ENCODE data around the gene TRIM25. TPM values are rescaled to one million over a fixed set of nuclear protein-coding genes. Genes with fewer than 3 reads are reported as not detected.

Gene TRIM25
- total and polyA plus RNA-seq, 2 donors (not counting 1 experiment from before 2014, with no cell fraction given) = 53.3 to 53.9 TPM

- Histone ChIP-seq H3K79me2 (ENCODE audit: control insufficient read depth, insufficient read depth, low read length) (no peaks in the 10 kb centered on the region), H2AFZ (ENCODE audit: low read length) (no peak overlapping the region), H3K27me3 (ENCODE audit: control insufficient read depth, insufficient read depth, low read length) (no peaks in the 10 kb centered on the region), H3K4me3 (replicated peaks in 1 of 4; ENCODE audit: control extremely low read depth in 1 of 4, insufficient read depth in 1 of 4, low read depth in 3 of 4, low read length in 4 of 4) (no peak overlapping the region), H3K27ac (ENCODE audit: insufficient read depth, low read length) (no peak overlapping the region), H3K9me3 (ENCODE audit: control insufficient read depth, insufficient read depth, low read depth, low read length) (no peaks in the 10 kb centered on the region), H3K36me3 (ENCODE audit: control insufficient read depth, insufficient read depth, low read length) (peaks cover 1% of the 10 kb centered on the region), H3K4me2 (ENCODE audit: extremely low read depth, insufficient read depth, low read length) (no peak overlapping the region), H3K9ac (ENCODE audit: insufficient read depth, low read length) (no peak overlapping the region), H4K20me1 (ENCODE audit: control insufficient read depth, extremely low read depth, insufficient read depth, low read length) (no peaks in the 10 kb centered on the region), H3K4me1 (ENCODE audit: control insufficient read depth, extremely low read depth, insufficient read depth, low read length) (no peaks in the 10 kb centered on the region)
- no peak for DNase-seq (ENCODE audit: low read depth in 2 of 2)
- TF ChIP-seq, protein P1, sequence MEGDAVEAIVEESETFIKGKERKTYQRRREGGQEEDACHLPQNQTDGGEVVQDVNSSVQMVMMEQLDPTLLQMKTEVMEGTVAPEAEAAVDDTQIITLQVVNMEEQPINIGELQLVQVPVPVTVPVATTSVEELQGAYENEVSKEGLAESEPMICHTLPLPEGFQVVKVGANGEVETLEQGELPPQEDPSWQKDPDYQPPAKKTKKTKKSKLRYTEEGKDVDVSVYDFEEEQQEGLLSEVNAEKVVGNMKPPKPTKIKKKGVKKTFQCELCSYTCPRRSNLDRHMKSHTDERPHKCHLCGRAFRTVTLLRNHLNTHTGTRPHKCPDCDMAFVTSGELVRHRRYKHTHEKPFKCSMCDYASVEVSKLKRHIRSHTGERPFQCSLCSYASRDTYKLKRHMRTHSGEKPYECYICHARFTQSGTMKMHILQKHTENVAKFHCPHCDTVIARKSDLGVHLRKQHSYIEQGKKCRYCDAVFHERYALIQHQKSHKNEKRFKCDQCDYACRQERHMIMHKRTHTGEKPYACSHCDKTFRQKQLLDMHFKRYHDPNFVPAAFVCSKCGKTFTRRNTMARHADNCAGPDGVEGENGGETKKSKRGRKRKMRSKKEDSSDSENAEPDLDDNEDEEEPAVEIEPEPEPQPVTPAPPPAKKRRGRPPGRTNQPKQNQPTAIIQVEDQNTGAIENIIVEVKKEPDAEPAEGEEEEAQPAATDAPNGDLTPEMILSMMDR (conservative IDR thresholded peaks at IDR 0.05 in 1 of 2, IDR thresholded peaks at IDR 0.05 in 1 of 2; ENCODE audit: low read depth in 1 of 2, low read length in 2 of 2) = no peak
- TF ChIP-seq EZH2 (IDR thresholded peaks at IDR 0.05; ENCODE audit: low read length, missing control alignments) = no peak
Observed at GRCh38 chr17:56933868-56934267, 20.0 kb upstream of the TRIM25 start.

- Histone ChIP-seq H4K20me1 (ENCODE audit: control insufficient read depth, extremely low read depth, insufficient read depth, low read length) (no peaks in the 10 kb centered on the region), H3K79me2 (ENCODE audit: control insufficient read depth, insufficient read depth, low read length) (no peaks in the 10 kb centered on the region), H3K27ac (ENCODE audit: insufficient read depth, low read length) (no peak overlapping the region), H3K9ac (ENCODE audit: insufficient read depth, low read length) (no peak overlapping the region), H3K4me1 (ENCODE audit: control insufficient read depth, extremely low read depth, insufficient read depth, low read length) (no peaks in the 10 kb centered on the region), H3K27me3 (ENCODE audit: control insufficient read depth, insufficient read depth, low read length) (no peaks in the 10 kb centered on the region), H3K4me3 (replicated peaks in 1 of 4; ENCODE audit: control extremely low read depth in 1 of 4, insufficient read depth in 1 of 4, low read depth in 3 of 4, low read length in 4 of 4) (no peak overlapping the region), H3K36me3 (ENCODE audit: control insufficient read depth, insufficient read depth, low read length) (peaks cover 1% of the 10 kb centered on the region), H3K4me2 (ENCODE audit: extremely low read depth, insufficient read depth, low read length) (no peak overlapping the region), H2AFZ (ENCODE audit: low read length) (no peak overlapping the region), H3K9me3 (ENCODE audit: control insufficient read depth, insufficient read depth, low read depth, low read length) (no peaks in the 10 kb centered on the region)
- DNase-seq (ENCODE audit: low read depth in 2 of 2) = no peak
- no peak for TF ChIP-seq EZH2 (IDR thresholded peaks at IDR 0.05; ENCODE audit: low read length, missing control alignments)
- TF ChIP-seq, protein P1 (conservative IDR thresholded peaks at IDR 0.05 in 1 of 2, IDR thresholded peaks at IDR 0.05 in 1 of 2; ENCODE audit: low read depth in 1 of 2, low read length in 2 of 2) = no peak
Observed at GRCh38 chr17:56933151-56933745, 19.4 kb upstream of the TRIM25 start.

DNA sequence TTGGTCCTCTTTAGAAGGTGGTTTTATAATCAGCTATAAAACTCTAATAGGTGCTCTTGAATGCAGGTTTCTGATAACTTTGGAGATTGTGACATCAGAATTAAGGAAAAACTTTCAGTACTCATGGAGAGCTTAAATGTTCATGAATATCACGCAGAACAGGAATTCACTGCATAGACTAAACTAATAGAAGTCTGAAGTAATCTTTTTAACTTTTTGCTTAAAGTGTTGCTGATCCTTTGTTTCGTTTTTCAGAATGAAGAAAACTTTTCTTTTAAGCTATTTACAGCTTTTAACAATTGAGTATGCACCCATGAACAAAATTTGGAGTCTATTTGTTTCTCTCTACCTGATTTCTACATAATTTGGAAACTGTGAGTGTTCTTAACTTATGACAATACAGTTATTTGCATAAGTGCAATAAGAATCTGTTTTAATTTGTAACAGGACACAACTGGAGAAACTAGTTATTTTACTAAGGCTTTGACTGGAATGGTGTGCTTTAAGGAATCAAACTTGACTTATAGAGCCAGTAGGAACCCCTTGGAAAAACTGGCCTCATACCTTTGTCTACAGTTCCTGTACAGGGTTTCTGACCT is 17.0 kb upstream of the TRIM25 start:
- no peak for TF ChIP-seq EZH2 (IDR thresholded peaks at IDR 0.05; ENCODE audit: low read length, missing control alignments)
- TF ChIP-seq, protein P1 (conservative IDR thresholded peaks at IDR 0.05 in 1 of 2, IDR thresholded peaks at IDR 0.05 in 1 of 2; ENCODE audit: low read depth in 1 of 2, low read length in 2 of 2) = no peak
- H4K20me1 ChIP-seq (ENCODE audit: control insufficient read depth, extremely low read depth, insufficient read depth, low read length) = no peaks in the 10 kb centered on the region
- H3K4me2 ChIP-seq (ENCODE audit: extremely low read depth, insufficient read depth, low read length) = no peak overlapping the region

More for the DNA sequence above, 17.0 kb upstream of the TRIM25 start:
- H3K36me3 ChIP-seq (ENCODE audit: control insufficient read depth, insufficient read depth, low read length) = no peaks in the 10 kb centered on the region
- H2AFZ ChIP-seq (ENCODE audit: low read length) = no peak overlapping the region
- no peak overlapping the region for H3K9ac ChIP-seq (ENCODE audit: insufficient read depth, low read length)
- H3K9me3 ChIP-seq (ENCODE audit: control insufficient read depth, insufficient read depth, low read depth, low read length) = no peaks in the 10 kb centered on the region
- H3K4me3 ChIP-seq (replicated peaks in 1 of 4; ENCODE audit: control extremely low read depth in 1 of 4, insufficient read depth in 1 of 4, low read depth in 3 of 4, low read length in 4 of 4) = no peak overlapping the region
- H3K27me3 ChIP-seq (ENCODE audit: control insufficient read depth, insufficient read depth, low read length) = no peaks in the 10 kb centered on the region
- no peak overlapping the region for H3K27ac ChIP-seq (ENCODE audit: insufficient read depth, low read length)
- H3K79me2 ChIP-seq (ENCODE audit: control insufficient read depth, insufficient read depth, low read length) = no peaks in the 10 kb centered on the region
- no peaks in the 10 kb centered on the region for H3K4me1 ChIP-seq (ENCODE audit: control insufficient read depth, extremely low read depth, insufficient read depth, low read length)
- DNase-seq (ENCODE audit: low read depth in 2 of 2) = no peak

All from fibroblast of lung (primary cell).